GM12872 (cell line): ENCODE results near the gene TBC1D22A.

Source experiments
- TF ChIP-seq, protein P1 (sequence below): IDR thresholded peaks from 3 replicates; pipeline ENCODE4 v1.5.1; 2011; ENCODE audit warnings: low read depth, mild to moderate bottlenecking, low read length, moderate library complexity; ENCODE audit not compliant: insufficient read depth

Gene TBC1D22A

DNA sequence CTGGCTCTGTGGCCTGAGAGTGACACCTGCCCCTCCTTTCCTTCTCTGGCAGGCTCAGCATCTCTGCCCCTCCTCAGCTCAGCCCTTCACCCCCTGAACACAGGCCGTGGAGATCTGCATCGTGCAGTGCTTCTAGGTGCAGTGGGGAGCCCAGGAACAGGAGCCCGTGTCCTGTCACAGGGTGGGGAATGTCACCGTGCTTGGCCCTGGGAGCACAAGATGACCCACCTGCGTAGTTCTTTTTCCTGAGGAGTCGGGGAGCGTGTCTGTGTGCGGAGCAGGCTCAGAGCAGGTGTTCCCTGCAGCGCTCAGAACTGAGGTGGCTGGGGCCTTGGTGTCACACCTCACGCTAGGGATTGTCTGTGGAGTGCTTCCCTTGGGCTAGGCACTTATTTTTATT lies 10.6 kb downstream of the TBC1D22A start:
- TF ChIP-seq, protein P1, sequence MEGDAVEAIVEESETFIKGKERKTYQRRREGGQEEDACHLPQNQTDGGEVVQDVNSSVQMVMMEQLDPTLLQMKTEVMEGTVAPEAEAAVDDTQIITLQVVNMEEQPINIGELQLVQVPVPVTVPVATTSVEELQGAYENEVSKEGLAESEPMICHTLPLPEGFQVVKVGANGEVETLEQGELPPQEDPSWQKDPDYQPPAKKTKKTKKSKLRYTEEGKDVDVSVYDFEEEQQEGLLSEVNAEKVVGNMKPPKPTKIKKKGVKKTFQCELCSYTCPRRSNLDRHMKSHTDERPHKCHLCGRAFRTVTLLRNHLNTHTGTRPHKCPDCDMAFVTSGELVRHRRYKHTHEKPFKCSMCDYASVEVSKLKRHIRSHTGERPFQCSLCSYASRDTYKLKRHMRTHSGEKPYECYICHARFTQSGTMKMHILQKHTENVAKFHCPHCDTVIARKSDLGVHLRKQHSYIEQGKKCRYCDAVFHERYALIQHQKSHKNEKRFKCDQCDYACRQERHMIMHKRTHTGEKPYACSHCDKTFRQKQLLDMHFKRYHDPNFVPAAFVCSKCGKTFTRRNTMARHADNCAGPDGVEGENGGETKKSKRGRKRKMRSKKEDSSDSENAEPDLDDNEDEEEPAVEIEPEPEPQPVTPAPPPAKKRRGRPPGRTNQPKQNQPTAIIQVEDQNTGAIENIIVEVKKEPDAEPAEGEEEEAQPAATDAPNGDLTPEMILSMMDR, result no peak

DNA sequence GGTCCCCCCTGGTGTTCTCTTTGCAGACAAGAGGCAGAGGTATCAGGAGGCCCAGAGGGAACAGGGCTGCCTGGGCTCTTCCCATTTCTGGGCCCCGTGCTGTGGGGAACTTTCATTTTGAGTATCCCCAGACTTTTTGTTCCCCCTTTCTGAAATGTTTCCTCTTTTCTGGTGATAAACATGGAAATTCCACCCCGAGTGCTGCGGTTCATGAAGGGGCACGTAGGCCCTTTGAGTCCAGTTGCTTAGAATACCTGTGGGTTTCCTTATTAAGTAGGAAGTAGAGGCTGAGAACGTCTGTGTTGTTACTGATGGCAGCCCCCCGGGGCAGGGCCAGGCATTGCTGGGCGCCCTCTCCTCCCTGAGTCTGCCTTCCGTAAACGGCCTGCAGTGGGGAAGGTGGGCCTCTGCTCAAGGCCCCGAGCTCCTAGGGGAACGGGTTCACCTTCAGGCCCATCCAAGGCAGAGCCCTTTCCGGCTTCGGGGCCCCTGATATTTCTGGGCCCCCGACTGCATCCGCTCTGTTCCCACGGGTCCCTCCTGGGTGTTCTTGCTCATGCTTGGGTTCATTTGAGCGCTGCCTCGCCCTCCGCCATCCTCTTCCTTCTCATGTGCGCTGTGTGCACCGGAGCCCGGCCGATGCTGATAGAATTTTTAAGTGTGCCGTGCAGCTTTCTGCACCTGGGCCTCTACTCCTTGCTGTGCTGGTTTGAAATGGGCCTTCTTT lies 12.0 kb downstream of the TBC1D22A start:
- TF ChIP-seq, protein P1, result no peak

DNA sequence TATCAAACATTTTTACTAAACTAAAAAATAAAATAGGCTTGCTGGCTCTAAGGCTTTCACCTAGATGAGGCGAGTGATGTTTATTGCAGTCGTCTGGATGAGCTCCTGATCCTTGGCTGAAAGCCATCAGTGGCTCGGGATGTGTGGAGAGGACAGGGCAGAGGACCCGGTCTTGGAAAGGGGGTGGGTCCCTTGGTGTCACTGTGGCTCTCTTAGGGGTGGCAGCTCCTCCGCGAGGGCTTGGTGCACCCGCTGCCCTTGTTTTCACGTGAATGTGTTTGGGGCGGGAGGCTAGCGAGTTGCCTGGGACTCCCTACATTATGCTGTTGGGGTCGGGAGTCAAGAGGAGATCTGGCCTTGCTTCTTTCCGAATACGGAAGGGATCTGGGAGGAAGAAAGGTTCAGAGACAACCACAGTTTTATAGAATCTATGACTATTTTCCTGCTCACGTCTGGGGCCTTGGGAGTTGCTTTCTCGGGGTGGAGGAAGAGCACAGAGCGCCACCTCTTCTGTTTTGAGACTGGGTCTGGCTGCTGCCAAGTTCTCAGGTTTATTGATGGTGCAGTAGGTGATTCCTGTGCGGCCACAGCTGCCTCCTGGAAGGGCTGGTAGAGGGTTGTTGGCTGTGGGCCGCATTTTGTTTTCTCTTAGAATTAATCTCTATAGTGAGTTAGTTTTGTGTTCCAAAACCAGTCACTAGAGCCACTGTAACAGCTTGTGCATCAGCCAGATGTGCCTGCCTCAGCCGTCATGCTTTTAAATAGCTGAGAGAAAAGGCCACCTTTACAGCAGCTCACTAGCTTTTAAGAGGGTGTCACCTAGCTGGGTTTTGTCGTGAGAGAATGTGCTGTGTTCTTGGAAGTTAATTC lies 12.8 kb downstream of the TBC1D22A start:
- TF ChIP-seq, protein P1, result no peak; the same call in 2 of the 3 replicates

DNA sequence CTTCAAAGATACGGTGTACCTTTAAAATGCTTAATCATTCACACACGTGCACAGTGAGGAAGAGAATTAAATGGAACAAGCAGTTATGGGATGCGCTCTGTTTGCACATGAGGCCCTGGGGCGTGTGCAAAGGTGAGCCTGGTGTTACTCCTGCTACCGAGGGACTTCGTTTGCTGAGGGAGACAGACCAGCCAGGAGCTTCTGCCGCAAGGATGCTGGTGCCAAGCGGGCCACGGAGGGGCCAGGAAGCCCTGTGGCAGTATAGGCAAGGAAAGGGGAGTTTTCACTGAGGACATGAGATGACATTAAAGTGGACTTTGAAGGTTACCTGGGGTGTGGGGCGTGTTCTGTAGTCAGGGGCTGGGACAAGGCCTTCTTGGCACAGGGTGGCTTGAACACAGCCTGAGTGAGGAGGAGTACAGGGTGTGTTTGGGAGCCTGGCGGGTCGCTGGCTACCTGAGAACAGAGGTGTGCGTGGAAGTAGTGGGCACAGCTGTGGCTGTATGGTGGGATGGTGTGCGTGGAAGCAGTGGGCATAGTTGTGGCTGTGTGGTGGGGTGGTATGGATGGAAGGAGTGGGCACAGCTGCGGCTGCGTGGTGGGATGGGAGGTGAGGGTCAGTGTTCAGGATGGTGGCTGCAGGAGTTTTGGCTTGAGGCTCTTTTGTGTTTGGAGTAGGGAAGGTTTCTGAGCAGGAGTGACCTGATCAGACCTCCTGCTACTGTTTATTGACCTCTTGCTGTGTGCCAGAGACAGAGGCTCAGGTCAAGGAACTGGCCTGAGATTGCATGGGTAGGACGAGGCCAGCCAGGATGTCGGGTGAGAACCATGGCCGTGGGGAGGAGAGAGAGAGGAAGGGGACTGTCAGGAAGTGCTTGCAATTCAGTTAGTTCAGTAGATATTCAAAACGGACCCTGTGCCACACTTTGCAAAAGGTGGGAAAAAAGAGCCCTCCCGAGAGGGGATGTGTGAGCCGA lies 13.7 kb downstream of the TBC1D22A start:
- TF ChIP-seq, protein P1, result no peak

DNA sequence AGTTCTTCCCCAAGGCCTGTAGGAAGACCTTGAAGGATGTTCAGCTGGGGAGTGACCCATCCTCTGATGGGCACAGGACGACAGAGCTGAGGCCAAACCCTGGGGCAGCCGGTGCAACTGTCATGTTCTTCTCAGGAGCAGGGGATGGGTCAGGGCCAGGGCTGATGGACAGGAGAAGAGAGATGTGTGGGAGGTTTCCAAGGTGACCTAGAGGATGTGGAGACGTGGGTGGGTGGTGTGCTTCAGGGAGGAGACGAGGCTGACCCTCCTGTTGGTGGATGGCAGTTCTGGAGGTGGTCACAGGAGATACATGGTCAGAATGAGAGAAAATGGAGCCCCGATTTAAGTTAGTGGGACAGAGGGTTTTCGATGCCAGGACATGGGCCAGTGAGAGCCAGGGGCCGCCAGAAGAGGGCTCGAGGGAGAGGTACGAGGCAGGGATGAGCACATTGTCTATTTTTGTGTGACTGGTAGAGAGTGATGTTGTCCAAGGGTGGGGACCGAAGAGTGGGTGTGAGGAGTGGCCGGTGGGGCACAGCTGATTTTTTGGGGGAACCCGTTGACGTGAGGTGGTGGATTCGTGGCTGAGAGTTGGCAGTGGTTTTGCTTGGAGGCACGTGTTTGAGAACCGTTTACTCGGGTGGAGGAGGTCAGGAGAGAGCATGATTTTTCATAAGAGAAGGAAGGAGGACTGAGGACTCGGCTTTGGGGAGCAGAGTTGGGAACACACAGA lies 14.6 kb downstream of the TBC1D22A start:
- TF ChIP-seq, protein P1, result no peak

DNA sequence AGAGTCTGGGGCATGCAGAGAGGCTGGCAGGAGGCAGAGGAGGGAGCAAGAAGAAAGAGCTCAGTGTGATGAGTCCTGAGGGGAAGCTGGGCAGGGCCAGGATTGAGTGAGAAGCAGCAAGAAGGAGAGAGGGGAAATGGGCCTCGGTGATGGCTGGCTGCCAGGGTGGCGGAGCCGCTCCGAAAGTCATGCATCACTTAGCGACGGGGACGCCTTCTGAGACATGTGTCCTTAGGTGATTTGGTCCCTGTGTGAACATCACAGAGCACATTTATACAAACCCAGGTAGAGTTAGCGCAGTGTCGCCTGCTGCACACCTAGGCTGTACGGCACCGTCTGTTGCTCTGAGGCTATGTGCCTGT lies 15.1 kb downstream of the TBC1D22A start:
- TF ChIP-seq, protein P1, result no peak
